Measurements from ENCODE around the gene RNF113B.

The RNF113B gene

DNA sequence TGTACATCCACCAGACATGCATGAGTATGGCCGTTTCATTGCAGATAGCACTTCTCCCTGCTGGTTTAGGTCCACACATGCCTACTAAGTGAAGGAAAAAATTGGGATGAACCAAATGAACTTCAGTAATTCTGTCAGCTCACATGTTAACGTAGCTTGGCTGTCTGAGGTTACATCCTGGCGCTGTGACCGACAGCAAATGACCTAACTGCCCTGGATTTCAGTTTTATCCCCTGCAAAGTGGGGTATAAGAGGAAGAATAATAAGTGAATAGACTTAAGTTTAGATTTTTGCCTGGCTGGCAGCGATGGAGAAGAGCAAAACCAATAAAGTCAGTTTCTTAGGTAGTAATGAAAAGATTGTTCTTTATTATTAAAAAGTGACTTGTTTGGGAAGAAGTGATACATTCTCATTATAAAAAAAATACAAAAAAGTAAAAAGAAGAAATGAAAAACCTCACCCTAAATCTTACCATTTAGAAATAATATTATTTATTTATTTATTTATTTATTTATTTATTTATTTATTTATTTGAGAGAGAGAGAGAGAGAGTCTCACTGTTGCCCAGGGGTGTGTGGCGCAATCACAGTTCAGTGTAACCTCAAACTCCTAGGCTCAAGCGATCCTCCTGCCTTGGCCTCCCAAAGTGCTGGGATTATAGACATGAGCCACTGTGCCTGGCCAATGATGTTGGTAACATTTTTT is 4.2 kb upstream of the RNF113B start:
- Histone ChIP-seq H3K27ac (ENCODE audit: low read length) (no peak overlapping the region), H4K20me1 (ENCODE audit: insufficient read depth, low read length) (no peaks in the 10 kb centered on the region), H3K9me3 (ENCODE audit: insufficient read depth, low read length, severe bottlenecking) (no peaks in the 10 kb centered on the region), H2AFZ (ENCODE audit: low read depth, low read length) (no peak overlapping the region), H3K79me2 (ENCODE audit: insufficient read depth, low read length) (no peaks in the 10 kb centered on the region), H3K27me3 (ENCODE audit: insufficient read depth, low read length, poor library complexity) (no peaks in the 10 kb centered on the region), H3K9ac (ENCODE audit: low read depth, low read length) (no peak overlapping the region), H3K4me3 (ENCODE audit: low read depth in 1 of 2, low read length in 2 of 2) (no peak overlapping the region), H3K36me3 (ENCODE audit: insufficient read depth, low read length) (no peaks in the 10 kb centered on the region), H3K4me2 (ENCODE audit: insufficient read depth, low read length) (no peak overlapping the region), H3K4me1 (ENCODE audit: insufficient read depth, low read length) (0 out of 2 replicates have a peak, but pooled peaks cover 2% of the 10 kb centered on the region)
- DNase-seq (no peak), ATAC-seq (ENCODE audit: insufficient read depth, low read depth) (no peak)
- TF ChIP-seq EZH2 (IDR thresholded peaks at IDR 0.05; ENCODE audit: borderline replicate concordance, low read depth, low read length, severe bottlenecking) = no peak
- TF ChIP-seq, protein P1, sequence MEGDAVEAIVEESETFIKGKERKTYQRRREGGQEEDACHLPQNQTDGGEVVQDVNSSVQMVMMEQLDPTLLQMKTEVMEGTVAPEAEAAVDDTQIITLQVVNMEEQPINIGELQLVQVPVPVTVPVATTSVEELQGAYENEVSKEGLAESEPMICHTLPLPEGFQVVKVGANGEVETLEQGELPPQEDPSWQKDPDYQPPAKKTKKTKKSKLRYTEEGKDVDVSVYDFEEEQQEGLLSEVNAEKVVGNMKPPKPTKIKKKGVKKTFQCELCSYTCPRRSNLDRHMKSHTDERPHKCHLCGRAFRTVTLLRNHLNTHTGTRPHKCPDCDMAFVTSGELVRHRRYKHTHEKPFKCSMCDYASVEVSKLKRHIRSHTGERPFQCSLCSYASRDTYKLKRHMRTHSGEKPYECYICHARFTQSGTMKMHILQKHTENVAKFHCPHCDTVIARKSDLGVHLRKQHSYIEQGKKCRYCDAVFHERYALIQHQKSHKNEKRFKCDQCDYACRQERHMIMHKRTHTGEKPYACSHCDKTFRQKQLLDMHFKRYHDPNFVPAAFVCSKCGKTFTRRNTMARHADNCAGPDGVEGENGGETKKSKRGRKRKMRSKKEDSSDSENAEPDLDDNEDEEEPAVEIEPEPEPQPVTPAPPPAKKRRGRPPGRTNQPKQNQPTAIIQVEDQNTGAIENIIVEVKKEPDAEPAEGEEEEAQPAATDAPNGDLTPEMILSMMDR (IDR thresholded peaks at IDR 0.05; ENCODE audit: borderline replicate concordance, extremely low read depth, low read length, poor library complexity, severe bottlenecking) = no peak

DNA sequence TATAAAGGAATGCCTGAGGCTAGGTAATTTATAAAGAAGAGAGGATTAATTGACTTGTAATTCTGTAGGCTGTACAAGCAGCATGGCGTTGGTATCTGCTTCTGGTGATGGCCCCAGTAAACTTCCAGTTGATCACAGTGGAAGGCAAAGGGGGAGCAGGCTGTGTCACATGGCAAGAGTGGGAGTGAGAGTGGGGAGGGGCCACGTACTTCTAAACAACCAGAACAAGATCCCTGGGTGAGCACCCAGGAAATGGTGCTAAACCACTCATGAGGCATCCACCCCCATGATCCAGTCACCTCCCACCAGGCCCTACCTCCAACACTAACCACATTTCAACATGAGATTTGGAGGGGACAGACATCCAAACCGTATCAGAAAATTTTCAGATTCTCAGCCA is 3.0 kb upstream of the RNF113B start:
- H3K4me1 ChIP-seq (ENCODE audit: insufficient read depth, low read length) = 0 out of 2 replicates have a peak, but pooled peaks cover 2% of the 10 kb centered on the region
- no peaks in the 10 kb centered on the region for H3K79me2 ChIP-seq (ENCODE audit: insufficient read depth, low read length)
- H3K27me3 ChIP-seq (ENCODE audit: insufficient read depth, low read length, poor library complexity) = no peaks in the 10 kb centered on the region
- H3K4me2 ChIP-seq (ENCODE audit: insufficient read depth, low read length) = no peak overlapping the region
- DNase-seq = peak; percentile 35
- no peak overlapping the region for H3K4me3 ChIP-seq (ENCODE audit: low read depth in 1 of 2, low read length in 2 of 2)
- TF ChIP-seq EZH2 (IDR thresholded peaks at IDR 0.05; ENCODE audit: borderline replicate concordance, low read depth, low read length, severe bottlenecking) = no peak
- TF ChIP-seq, protein P1 (IDR thresholded peaks at IDR 0.05; ENCODE audit: borderline replicate concordance, extremely low read depth, low read length, poor library complexity, severe bottlenecking) = no peak
- H3K27ac ChIP-seq (ENCODE audit: low read length) = no peak overlapping the region
- H4K20me1 ChIP-seq (ENCODE audit: insufficient read depth, low read length) = no peaks in the 10 kb centered on the region
- no peaks in the 10 kb centered on the region for H3K36me3 ChIP-seq (ENCODE audit: insufficient read depth, low read length)
- H3K9ac ChIP-seq (ENCODE audit: low read depth, low read length) = no peak overlapping the region
- peak; percentile 81 for ATAC-seq (ENCODE audit: insufficient read depth, low read depth)
- H3K9me3 ChIP-seq (ENCODE audit: insufficient read depth, low read length, severe bottlenecking) = no peaks in the 10 kb centered on the region
- H2AFZ ChIP-seq (ENCODE audit: low read depth, low read length) = no peak overlapping the region

GRCh38 chr13:98175823-98176222 is 1.2 kb downstream of the RNF113B start:
- H3K4me1 ChIP-seq (ENCODE audit: insufficient read depth, low read length) = 0 out of 2 replicates have a peak, but pooled peaks cover 2% of the 10 kb centered on the region
- ATAC-seq (ENCODE audit: insufficient read depth, low read depth) (no peak), DNase-seq (no peak)
- no peaks in the 10 kb centered on the region for H3K9me3 ChIP-seq (ENCODE audit: insufficient read depth, low read length, severe bottlenecking)
- no peak overlapping the region for H3K4me2 ChIP-seq (ENCODE audit: insufficient read depth, low read length)
- H3K36me3 ChIP-seq (ENCODE audit: insufficient read depth, low read length) = no peaks in the 10 kb centered on the region
- TF ChIP-seq EZH2 (IDR thresholded peaks at IDR 0.05; ENCODE audit: borderline replicate concordance, low read depth, low read length, severe bottlenecking) = no peak
- TF ChIP-seq, protein P1 (IDR thresholded peaks at IDR 0.05; ENCODE audit: borderline replicate concordance, extremely low read depth, low read length, poor library complexity, severe bottlenecking) = no peak
- H2AFZ ChIP-seq (ENCODE audit: low read depth, low read length) = no peak overlapping the region
- no peaks in the 10 kb centered on the region for H3K79me2 ChIP-seq (ENCODE audit: insufficient read depth, low read length)
- no peak overlapping the region for H3K9ac ChIP-seq (ENCODE audit: low read depth, low read length)
- no peak overlapping the region for H3K27ac ChIP-seq (ENCODE audit: low read length)
- H3K4me3 ChIP-seq (ENCODE audit: low read depth in 1 of 2, low read length in 2 of 2) = no peak overlapping the region
- H3K27me3 ChIP-seq (ENCODE audit: insufficient read depth, low read length, poor library complexity) = no peaks in the 10 kb centered on the region
- no peaks in the 10 kb centered on the region for H4K20me1 ChIP-seq (ENCODE audit: insufficient read depth, low read length)

Data from DND-41 (cell line).